ENCODE data around the gene TTLL11. TPM values are rescaled to one million over a fixed set of nuclear protein-coding genes. Genes with fewer than 3 reads are reported as not detected.

Gene TTLL11
- total and polyA plus RNA-seq, 4 donors, result 12.3 to 21.1 (median 19.1) TPM

DNA sequence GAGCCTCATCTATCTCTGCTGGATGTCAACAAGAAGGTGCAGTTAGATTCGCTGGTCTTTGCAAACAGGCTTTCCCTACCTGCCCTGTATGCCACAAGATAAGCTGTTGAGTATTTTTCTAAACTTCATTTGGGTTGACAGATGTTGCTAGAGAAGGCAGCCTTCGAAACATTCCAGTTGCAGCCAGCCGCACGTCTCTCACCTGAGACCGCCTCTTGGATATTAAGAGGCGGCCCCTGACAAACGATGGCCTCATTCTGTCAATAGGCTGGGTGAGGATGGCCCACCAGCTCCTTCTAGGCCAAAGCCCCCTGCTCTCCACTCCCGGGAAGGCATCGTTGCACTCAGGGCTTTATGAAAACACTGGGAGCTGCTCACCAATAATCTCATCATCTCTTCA is 260.0 kb downstream of the TTLL11 start:
- Histone ChIP-seq H3K27ac (ENCODE audit: low read depth, low read length) (no peak overlapping the region), H3K36me3 (ENCODE audit: control insufficient read depth, insufficient read depth, low read length) (no peaks in the 10 kb centered on the region), H3K27me3 (ENCODE audit: control insufficient read depth, insufficient read depth, low read length) (no peaks in the 10 kb centered on the region), H3K9me3 (ENCODE audit: control insufficient read depth, insufficient read depth, low read length) (no peaks in the 10 kb centered on the region), H3K4me3 (ENCODE audit: low read depth, low read length) (no peak overlapping the region), H3K4me1 (ENCODE audit: control insufficient read depth, insufficient read depth, low read length) (peaks cover 13% of the 10 kb centered on the region)
- WGBS (ENCODE audit: insufficient coverage), result 76% methylated on average over 8 of the region's 9 CpGs
- DNase-seq (ENCODE audit: low read depth in 4 of 6, low spot score in 6 of 6), result no peak

DNA sequence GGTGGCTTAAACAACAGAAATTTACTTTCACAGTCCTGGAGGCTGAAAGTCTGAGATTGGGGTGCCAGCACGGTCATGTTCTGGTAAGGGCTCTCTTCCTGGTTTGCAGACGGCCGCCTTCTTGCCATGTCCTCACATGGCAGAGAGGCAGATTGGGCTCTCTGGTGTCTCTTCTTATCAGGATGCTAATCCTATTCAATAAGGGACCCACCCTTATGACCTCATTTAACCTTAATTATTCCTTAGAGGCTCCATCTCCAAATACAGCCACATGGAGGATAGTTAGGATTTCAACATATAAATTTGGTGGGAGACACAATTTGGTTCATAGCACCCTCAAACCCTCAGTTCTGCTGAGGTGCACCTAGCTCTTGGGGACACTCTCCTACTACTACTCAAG is 261.2 kb downstream of the TTLL11 start:
- no peaks in the 10 kb centered on the region for H3K27me3 ChIP-seq (ENCODE audit: control insufficient read depth, insufficient read depth, low read length)
- H3K4me3 ChIP-seq (ENCODE audit: low read depth, low read length), result no peak overlapping the region
- no peak overlapping the region for H3K27ac ChIP-seq (ENCODE audit: low read depth, low read length)
- no peaks in the 10 kb centered on the region for H3K9me3 ChIP-seq (ENCODE audit: control insufficient read depth, insufficient read depth, low read length)
- H3K36me3 ChIP-seq (ENCODE audit: control insufficient read depth, insufficient read depth, low read length), result no peaks in the 10 kb centered on the region
- 90% methylated on average over 3 of the region's 3 CpGs for WGBS (ENCODE audit: insufficient coverage)
- H3K4me1 ChIP-seq (ENCODE audit: control insufficient read depth, insufficient read depth, low read length), result peaks cover 9% of the 10 kb centered on the region
- DNase-seq (ENCODE audit: low read depth in 4 of 6, low spot score in 6 of 6), result no peak

DNA sequence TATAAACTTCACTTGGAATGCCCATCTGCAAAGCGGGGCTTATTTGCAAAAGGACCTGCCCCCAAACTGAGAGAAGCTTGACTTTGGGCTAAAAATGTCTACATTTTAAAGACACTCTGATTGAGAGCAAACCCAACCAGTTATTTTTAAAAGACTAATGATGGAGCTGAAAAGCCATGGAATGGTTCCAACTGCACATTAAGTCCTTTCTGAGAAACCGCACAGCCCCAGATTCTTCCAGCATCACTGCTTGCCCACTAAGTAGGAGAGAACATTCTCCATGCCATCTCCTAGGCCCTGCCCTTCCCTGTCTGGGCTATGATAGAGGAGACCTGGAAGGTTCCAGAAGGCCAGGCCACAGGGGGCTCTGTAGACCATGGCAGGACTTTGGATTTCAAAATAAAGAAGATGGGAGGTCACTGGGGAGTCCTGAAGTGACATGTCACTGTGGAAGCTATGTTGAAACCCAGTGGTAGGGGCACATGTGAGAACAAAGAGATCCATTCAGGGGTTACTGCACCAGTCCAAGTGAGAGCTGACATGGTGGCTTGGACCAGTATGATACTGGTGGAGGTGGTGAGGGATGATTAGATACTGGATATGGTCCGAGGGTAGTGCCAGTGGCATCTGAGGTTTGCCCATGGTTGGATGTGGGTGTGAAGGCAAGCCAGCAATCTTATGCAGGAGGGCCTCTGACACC is 262.5 kb downstream of the TTLL11 start:
- peaks cover 9% of the 10 kb centered on the region for H3K4me1 ChIP-seq (ENCODE audit: control insufficient read depth, insufficient read depth, low read length)
- H3K36me3 ChIP-seq (ENCODE audit: control insufficient read depth, insufficient read depth, low read length), result no peaks in the 10 kb centered on the region
- 86% methylated on average over 3 of the region's 3 CpGs for WGBS (ENCODE audit: insufficient coverage)
- no peak for DNase-seq (ENCODE audit: low read depth in 4 of 6, low spot score in 6 of 6)
- no peaks in the 10 kb centered on the region for H3K27me3 ChIP-seq (ENCODE audit: control insufficient read depth, insufficient read depth, low read length)
- H3K4me3 ChIP-seq (ENCODE audit: low read depth, low read length), result no peak overlapping the region
- no peak overlapping the region for H3K27ac ChIP-seq (ENCODE audit: low read depth, low read length)
- no peaks in the 10 kb centered on the region for H3K9me3 ChIP-seq (ENCODE audit: control insufficient read depth, insufficient read depth, low read length)

DNA sequence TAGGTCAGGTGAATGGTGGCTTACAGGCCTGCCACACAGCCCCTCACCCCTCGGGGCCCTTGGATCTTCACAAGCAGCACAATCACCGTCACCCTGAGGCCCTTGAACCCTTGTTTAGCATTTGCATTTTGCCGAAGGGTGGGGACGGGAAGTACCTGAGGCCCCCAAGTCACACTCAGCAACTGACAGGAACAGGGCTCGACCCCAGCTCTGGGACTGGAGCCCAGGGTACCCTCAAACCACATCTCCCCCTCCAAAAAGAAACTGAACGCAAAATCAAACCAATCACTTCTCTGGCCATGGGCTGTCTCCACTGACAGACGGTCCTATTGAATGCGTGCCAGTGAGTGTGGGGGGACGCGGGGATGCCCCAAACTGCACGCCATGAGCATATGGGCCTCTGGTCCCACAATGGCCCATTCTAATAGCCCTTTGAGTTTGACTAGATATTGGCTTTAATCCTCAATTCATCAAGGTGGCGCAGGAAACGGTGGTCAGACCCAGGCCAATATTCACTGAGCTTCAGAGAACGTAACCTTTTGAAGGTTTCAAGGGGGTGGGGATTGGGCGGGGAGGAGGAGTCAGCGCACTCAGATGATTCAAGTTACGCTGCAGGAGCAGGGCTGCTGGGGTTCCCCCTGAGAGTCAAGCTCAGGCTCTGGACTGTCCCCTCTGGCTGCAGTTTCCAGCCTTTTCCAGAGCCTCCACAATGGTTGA is 265.7 kb downstream of the TTLL11 start:
- Histone ChIP-seq H3K4me3 (ENCODE audit: low read depth, low read length) (no peak overlapping the region), H3K4me1 (ENCODE audit: control insufficient read depth, insufficient read depth, low read length) (peaks cover 10% of the 10 kb centered on the region), H3K27ac (ENCODE audit: low read depth, low read length) (no peak overlapping the region), H3K36me3 (ENCODE audit: control insufficient read depth, insufficient read depth, low read length) (peaks cover 4% of the 10 kb centered on the region), H3K9me3 (ENCODE audit: control insufficient read depth, insufficient read depth, low read length) (no peaks in the 10 kb centered on the region), H3K27me3 (ENCODE audit: control insufficient read depth, insufficient read depth, low read length) (no peaks in the 10 kb centered on the region)
- WGBS (ENCODE audit: insufficient coverage), result 70% methylated on average over 10 of the region's 17 CpGs
- no peak for DNase-seq (ENCODE audit: low read depth in 4 of 6, low spot score in 6 of 6)

DNA sequence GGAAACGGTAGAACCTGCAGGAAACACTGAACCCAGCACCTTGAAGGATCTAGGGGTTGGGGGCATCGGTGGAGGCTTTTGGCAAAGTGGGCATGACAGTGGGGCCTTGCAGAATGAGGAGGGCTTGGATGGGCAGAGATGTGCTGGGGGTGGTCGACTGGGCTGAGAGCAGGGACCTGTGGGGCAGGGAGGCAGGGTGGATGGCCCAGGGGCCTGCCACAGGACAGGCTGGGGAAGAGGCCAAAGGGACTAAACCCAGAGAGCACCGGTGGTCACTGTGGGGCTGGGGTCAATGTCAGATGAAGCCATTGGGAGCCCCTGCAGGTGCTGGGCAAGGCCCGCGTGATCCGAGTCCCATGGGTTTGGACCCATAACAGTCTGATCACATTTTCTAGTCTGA is 266.4 kb downstream of the TTLL11 start:
- H3K9me3 ChIP-seq (ENCODE audit: control insufficient read depth, insufficient read depth, low read length), result no peaks in the 10 kb centered on the region
- no peak overlapping the region for H3K4me3 ChIP-seq (ENCODE audit: low read depth, low read length)
- no peaks in the 10 kb centered on the region for H3K27me3 ChIP-seq (ENCODE audit: control insufficient read depth, insufficient read depth, low read length)
- peaks cover 15% of the 10 kb centered on the region for H3K4me1 ChIP-seq (ENCODE audit: control insufficient read depth, insufficient read depth, low read length)
- no peak for DNase-seq (ENCODE audit: low read depth in 4 of 6, low spot score in 6 of 6)
- H3K36me3 ChIP-seq (ENCODE audit: control insufficient read depth, insufficient read depth, low read length), result peaks cover 9% of the 10 kb centered on the region
- H3K27ac ChIP-seq (ENCODE audit: low read depth, low read length), result no peak overlapping the region
- WGBS (ENCODE audit: insufficient coverage), result 97% methylated on average over 4 of the region's 7 CpGs

DNA sequence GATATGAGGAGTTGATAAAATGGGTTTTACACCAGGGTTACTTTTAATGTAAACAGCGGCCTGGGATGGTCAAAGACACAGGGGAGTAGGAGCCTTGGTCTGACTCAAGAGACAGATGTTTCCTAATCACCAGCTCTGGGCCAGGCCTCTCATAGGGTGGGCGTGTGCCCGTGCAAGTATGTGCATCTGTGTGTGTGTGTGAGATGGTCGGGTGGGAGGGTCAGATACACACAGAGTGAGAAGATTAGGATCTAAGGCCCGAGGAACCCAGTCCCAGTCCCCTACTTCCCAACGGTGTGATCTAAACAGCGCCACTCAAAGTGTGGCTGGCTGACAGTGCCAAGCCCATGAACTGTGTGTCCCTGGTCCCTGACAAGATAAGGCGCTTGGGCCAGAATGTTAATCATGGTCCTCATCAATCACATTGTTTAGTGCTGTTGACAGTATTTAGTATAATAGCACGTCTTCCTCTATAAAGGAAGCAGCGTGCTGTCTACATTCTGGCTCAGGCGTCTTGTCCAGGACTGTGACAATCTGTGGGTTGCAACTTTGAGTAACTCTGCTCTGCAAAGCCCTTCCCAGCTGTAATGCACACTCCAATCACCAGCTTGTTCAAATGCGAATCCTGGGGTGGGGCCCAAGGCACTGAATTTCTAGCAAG is 267.9 kb downstream of the TTLL11 start:
- peaks cover 22% of the 10 kb centered on the region for H3K4me1 ChIP-seq (ENCODE audit: control insufficient read depth, insufficient read depth, low read length)
- H3K27me3 ChIP-seq (ENCODE audit: control insufficient read depth, insufficient read depth, low read length), result no peaks in the 10 kb centered on the region
- no peaks in the 10 kb centered on the region for H3K9me3 ChIP-seq (ENCODE audit: control insufficient read depth, insufficient read depth, low read length)
- no peak overlapping the region for H3K4me3 ChIP-seq (ENCODE audit: low read depth, low read length)
- no peak for DNase-seq (ENCODE audit: low read depth in 4 of 6, low spot score in 6 of 6)
- 72% methylated on average over 6 of the region's 12 CpGs for WGBS (ENCODE audit: insufficient coverage)
- H3K36me3 ChIP-seq (ENCODE audit: control insufficient read depth, insufficient read depth, low read length), result peaks cover 9% of the 10 kb centered on the region
- no peak overlapping the region for H3K27ac ChIP-seq (ENCODE audit: low read depth, low read length)

DNA sequence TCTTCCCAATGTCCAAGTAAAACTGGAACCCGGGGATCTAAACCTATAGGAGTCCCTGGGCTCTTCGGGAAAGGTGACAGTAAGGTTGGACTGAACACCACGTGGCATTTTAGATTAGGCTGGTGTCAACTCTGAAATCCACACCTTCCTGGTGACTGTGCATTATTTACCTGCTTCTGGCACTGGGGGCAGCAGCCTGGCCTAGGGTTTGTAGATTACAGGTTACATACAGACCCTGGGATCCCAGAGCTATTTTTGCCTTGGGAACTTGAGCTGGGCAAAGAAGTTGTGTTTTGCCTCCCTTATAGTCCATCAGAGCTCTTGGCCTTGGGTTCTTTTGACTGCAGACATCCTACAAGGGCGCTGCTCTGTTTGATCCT is 268.5 kb downstream of the TTLL11 start:
- H3K4me3 ChIP-seq (ENCODE audit: low read depth, low read length), result no peak overlapping the region
- WGBS (ENCODE audit: insufficient coverage), result 94% methylated on average over 3 of the region's 4 CpGs
- H3K4me1 ChIP-seq (ENCODE audit: control insufficient read depth, insufficient read depth, low read length), result peaks cover 27% of the 10 kb centered on the region

DNA sequence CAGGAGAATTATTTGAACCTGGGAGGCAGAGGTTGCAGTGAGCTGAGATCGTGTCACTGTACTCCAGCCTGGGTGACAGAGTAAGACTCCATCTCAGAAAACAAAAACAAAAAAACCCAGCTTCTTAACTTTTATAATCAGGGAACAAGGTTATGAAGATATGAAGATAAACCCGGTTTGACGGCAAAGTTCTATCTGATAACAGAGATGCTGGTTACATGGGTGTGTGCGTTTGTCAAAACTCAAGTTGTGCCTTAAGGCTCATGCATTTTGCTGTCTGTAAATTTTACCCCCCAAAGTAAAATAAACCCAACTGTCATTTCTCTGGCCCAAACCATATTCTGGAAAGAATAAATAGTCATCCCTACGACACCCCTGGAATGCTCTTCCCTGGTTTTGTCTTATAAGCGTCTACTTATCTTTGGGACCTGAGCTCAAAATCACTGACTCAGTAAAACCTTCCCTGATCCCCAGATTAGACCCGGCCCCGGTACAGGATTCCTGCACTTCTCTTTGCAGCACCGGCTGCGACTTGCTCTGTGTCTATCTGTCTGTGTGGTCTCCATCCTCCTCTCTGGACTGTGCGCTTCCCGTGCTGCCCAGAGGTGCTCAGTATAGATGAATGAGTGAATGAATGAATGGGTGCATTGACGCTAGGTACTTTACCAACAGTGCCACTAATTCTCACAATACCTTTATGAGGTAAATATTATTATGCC is 269.5 kb downstream of the TTLL11 start:
- Histone ChIP-seq H3K4me1 (ENCODE audit: control insufficient read depth, insufficient read depth, low read length) (peaks cover 37% of the 10 kb centered on the region), H3K4me3 (ENCODE audit: low read depth, low read length) (no peak overlapping the region), H3K9me3 (ENCODE audit: control insufficient read depth, insufficient read depth, low read length) (no peaks in the 10 kb centered on the region), H3K36me3 (ENCODE audit: control insufficient read depth, insufficient read depth, low read length) (peaks cover 9% of the 10 kb centered on the region), H3K27ac (ENCODE audit: low read depth, low read length) (no peak overlapping the region), H3K27me3 (ENCODE audit: control insufficient read depth, insufficient read depth, low read length) (no peaks in the 10 kb centered on the region)
- WGBS (ENCODE audit: insufficient coverage), result 91% methylated on average over 6 of the region's 13 CpGs
- no peak for DNase-seq (ENCODE audit: low read depth in 4 of 6, low spot score in 6 of 6)

More for the DNA sequence above, 268.5 kb downstream of the TTLL11 start:
- Histone ChIP-seq H3K36me3 (ENCODE audit: control insufficient read depth, insufficient read depth, low read length) (peaks cover 9% of the 10 kb centered on the region), H3K27ac (ENCODE audit: low read depth, low read length) (no peak overlapping the region), H3K9me3 (ENCODE audit: control insufficient read depth, insufficient read depth, low read length) (no peaks in the 10 kb centered on the region), H3K27me3 (ENCODE audit: control insufficient read depth, insufficient read depth, low read length) (no peaks in the 10 kb centered on the region)
- DNase-seq (ENCODE audit: low read depth in 4 of 6, low spot score in 6 of 6), result no peak

Data from spinal cord (tissue), 10 donors.